ENCODE results near the gene CDH18.

GRCh38 chr5:19616701-19617215 lies 371.2 kb downstream of the CDH18 start:
- TF ChIP-seq, protein P1, sequence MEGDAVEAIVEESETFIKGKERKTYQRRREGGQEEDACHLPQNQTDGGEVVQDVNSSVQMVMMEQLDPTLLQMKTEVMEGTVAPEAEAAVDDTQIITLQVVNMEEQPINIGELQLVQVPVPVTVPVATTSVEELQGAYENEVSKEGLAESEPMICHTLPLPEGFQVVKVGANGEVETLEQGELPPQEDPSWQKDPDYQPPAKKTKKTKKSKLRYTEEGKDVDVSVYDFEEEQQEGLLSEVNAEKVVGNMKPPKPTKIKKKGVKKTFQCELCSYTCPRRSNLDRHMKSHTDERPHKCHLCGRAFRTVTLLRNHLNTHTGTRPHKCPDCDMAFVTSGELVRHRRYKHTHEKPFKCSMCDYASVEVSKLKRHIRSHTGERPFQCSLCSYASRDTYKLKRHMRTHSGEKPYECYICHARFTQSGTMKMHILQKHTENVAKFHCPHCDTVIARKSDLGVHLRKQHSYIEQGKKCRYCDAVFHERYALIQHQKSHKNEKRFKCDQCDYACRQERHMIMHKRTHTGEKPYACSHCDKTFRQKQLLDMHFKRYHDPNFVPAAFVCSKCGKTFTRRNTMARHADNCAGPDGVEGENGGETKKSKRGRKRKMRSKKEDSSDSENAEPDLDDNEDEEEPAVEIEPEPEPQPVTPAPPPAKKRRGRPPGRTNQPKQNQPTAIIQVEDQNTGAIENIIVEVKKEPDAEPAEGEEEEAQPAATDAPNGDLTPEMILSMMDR (IDR thresholded peaks at IDR 0.05) = no peak
- TF ChIP-seq, protein P2, sequence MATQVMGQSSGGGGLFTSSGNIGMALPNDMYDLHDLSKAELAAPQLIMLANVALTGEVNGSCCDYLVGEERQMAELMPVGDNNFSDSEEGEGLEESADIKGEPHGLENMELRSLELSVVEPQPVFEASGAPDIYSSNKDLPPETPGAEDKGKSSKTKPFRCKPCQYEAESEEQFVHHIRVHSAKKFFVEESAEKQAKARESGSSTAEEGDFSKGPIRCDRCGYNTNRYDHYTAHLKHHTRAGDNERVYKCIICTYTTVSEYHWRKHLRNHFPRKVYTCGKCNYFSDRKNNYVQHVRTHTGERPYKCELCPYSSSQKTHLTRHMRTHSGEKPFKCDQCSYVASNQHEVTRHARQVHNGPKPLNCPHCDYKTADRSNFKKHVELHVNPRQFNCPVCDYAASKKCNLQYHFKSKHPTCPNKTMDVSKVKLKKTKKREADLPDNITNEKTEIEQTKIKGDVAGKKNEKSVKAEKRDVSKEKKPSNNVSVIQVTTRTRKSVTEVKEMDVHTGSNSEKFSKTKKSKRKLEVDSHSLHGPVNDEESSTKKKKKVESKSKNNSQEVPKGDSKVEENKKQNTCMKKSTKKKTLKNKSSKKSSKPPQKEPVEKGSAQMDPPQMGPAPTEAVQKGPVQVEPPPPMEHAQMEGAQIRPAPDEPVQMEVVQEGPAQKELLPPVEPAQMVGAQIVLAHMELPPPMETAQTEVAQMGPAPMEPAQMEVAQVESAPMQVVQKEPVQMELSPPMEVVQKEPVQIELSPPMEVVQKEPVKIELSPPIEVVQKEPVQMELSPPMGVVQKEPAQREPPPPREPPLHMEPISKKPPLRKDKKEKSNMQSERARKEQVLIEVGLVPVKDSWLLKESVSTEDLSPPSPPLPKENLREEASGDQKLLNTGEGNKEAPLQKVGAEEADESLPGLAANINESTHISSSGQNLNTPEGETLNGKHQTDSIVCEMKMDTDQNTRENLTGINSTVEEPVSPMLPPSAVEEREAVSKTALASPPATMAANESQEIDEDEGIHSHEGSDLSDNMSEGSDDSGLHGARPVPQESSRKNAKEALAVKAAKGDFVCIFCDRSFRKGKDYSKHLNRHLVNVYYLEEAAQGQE (IDR thresholded peaks at IDR 0.05; ENCODE audit: insufficient read depth in 1 of 2, low read depth in 2 of 2, low read length in 1 of 2) = no peak
- TF ChIP-seq POLR2AphosphoS5 (IDR thresholded peaks at IDR 0.05; ENCODE audit: low read depth, low read length) (no peak), SIN3A (IDR thresholded peaks at IDR 0.05; ENCODE audit: borderline replicate concordance, insufficient read depth, low read depth, low read length) (no peak)

Measured in Panc1 (cell line).